Measurements from ENCODE around the gene MRC2. TPM values are rescaled to one million over a fixed set of nuclear protein-coding genes. Genes with fewer than 3 reads are reported as not detected.

MRC2 gene
- polyA plus RNA-seq, 2 of the 4 experiments (the other 2 are of a cell fraction) = 20.2 to 57.3 TPM

DNA sequence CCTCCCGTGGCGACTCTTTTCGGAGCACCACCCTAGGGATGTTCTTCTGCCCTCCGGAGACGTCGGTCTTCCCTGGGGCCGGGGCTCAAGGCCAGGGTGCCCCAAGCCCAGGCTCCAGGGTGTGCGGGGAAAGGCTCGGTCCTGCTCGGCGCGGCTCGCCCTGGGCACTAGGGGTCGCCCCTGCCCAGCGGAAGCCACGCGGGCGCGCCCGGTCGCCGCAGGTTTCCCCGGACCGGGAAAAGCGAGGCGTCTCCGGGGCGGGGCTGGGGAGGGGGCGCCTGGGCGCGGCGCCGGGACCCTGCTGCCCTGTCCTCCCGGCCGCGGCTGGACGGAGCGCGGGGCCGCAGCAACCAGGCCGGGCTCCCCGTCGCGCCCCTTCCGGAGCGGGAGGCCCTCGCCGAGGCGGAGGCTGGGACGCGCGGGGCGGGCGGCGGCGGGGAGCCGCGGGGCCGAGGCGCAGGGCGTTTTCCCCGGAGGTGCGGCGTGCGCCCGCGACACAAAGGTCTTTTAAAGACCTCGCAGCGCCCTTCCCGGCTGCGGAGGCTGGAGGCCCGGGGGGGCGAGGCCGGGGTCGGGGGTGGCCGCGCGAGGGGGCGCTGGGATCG is 76.4 kb downstream of the MRC2 start (continued):
- TF ChIP-seq ELK1 (IDR thresholded peaks at IDR 0.05; ENCODE audit: low read depth, low read length) (no peak), RAD21 (conservative IDR thresholded peaks at IDR 0.05 in 1 of 2, IDR thresholded peaks at IDR 0.05 in 1 of 2) (peak; percentile 94 to 100), FOSL2 (IDR thresholded peaks at IDR 0.05) (no peak), FOSL2 (CRISPR knock-in tag; IDR thresholded peaks at IDR 0.05) (peak; percentile 3; the same call in 1 of the 2 replicates), ZNF302 (CRISPR knock-in tag; IDR thresholded peaks at IDR 0.05) (no peak), RFX5 (IDR thresholded peaks at IDR 0.05) (no peak), EHF (CRISPR knock-in tag; IDR thresholded peaks at IDR 0.05) (no peak), PBX3 (IDR thresholded peaks at IDR 0.05) (no peak), ZC3H11A (IDR thresholded peaks at IDR 0.05) (no peak), HMGXB4 (CRISPR knock-in tag; IDR thresholded peaks at IDR 0.05; ENCODE audit: borderline replicate concordance) (peak; percentile 52; the same call in 1 of the 2 replicates), POLR2AphosphoS2 (conservative IDR thresholded peaks at IDR 0.05; ENCODE audit: low read length) (no peak), HDAC2 (IDR thresholded peaks at IDR 0.05) (no peak), HOXA7 (CRISPR knock-in tag; IDR thresholded peaks at IDR 0.05) (no peak), POLR2A (IDR thresholded peaks at IDR 0.05; ENCODE audit: low read length) (no peak), CBX2 (IDR thresholded peaks at IDR 0.05; ENCODE audit: borderline replicate concordance, low read depth) (no peak), GATA3 (IDR thresholded peaks at IDR 0.05; ENCODE audit: borderline replicate concordance) (no peak), ZFP36 (IDR thresholded peaks at IDR 0.05; ENCODE audit: borderline replicate concordance, partially characterized antibody) (no peak), CBX8 (IDR thresholded peaks at IDR 0.05) (no peak), TFCP2L1 (CRISPR knock-in tag; IDR thresholded peaks at IDR 0.05) (no peak), EP300 (IDR thresholded peaks at IDR 0.05) (no peak; a peak in 1 of 5 replicates)

- H3K4me1 ChIP-seq = peaks cover 21% of the 10 kb centered on the region
- peak; percentile 38 to 57 for DNase-seq (ENCODE audit: low read depth in 1 of 2, low spot score in 1 of 2)
- POLR2A ChIA-PET = interaction anchor here (0.7 to 1.4 kb wide), 5 partner anchors 18 to 261 kb away, joined by 3 to 8 read pairs (median 4); partner anchors contain the start of genes MARCHF10 and TANC2
- peak overlapping the region; percentile 70 for H3K4me3 ChIP-seq
- H3K9me3 ChIP-seq = peaks cover 18% of the 10 kb centered on the region
- TF ChIP-seq, protein P1, sequence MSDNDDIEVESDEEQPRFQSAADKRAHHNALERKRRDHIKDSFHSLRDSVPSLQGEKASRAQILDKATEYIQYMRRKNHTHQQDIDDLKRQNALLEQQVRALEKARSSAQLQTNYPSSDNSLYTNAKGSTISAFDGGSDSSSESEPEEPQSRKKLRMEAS (IDR thresholded peaks at IDR 0.05) = peak; percentile 39; the same call in 1 of the 2 replicates
- TF ChIP-seq GATA3 (IDR thresholded peaks at IDR 0.05; ENCODE audit: borderline replicate concordance) (no peak), JUN (IDR thresholded peaks at IDR 0.05) (peak in 1 of 2 experiments; percentile 66; a peak in 3 of 5 replicates), PHF8 (IDR thresholded peaks at IDR 0.05; ENCODE audit: borderline replicate concordance, low read depth) (peak; percentile 66; the same call in 1 of the 2 replicates)
- H3K4me2 ChIP-seq = peak overlapping the region; percentile 95
- peak; percentile 20 to 34; a peak in 4 of 6 replicates for ATAC-seq
- H3K27ac ChIP-seq = peak overlapping the region; percentile 96 to 97
- no peak for FAIRE-seq
- WGBS (ENCODE audit: missing lambda C conversion rate) = 23% methylated on average over 20 of the region's 31 CpGs
- CTCF ChIA-PET = interaction anchor here (0.6 to 6.3 kb wide), 15 partner anchors 8 to 299 kb away, joined by 3 to 39 read pairs (median 4); no protein-coding TSS in a partner anchor
Measured at GRCh38 chr17:62704381-62704971, 77.0 kb downstream of the MRC2 start.

All from A549 (cell line).